Small intestine (tissue), 7 donors: ENCODE results near the gene LSM6. TPM values are rescaled to one million over a fixed set of nuclear protein-coding genes. Genes with fewer than 3 reads are reported as not detected.

Experiments used
- DNase-seq, 2 donors: peaks; one replicate each; pipeline versions ENCODE4 v3.0.0 to v3.0.0-alpha.2; 2013
- FAIRE-seq: peaks from 2 replicates; lab custom pipeline; 2012; peaks lifted over from hg19 to GRCh38; lab: Jason Lieb, UNC
- H3K27ac ChIP-seq, 3 donors: one replicate each; pipeline ENCODE4 v1.5.1; 2013; ENCODE audit warnings: low read length in 2 of 3, mild to moderate bottlenecking in 2 of 3, control low read depth in 1 of 3, inconsistent platforms in 1 of 3, low read depth in 1 of 3, moderate library complexity in 1 of 3
- H3K27me3 ChIP-seq, 3 donors: one replicate each; pipeline ENCODE4 v1.6.1; 2013; ENCODE audit warnings: low read length in 3 of 3, inconsistent platforms in 1 of 3; ENCODE audit not compliant: control insufficient read depth in 3 of 3, insufficient read depth in 3 of 3
- H3K36me3 ChIP-seq, 3 donors: one replicate each; pipeline ENCODE4 v1.6.1; 2013; ENCODE audit warnings: low read length in 3 of 3, inconsistent platforms in 1 of 3, low read depth in 1 of 3, mild to moderate bottlenecking in 1 of 3, moderate library complexity in 1 of 3; ENCODE audit not compliant: control insufficient read depth in 3 of 3, insufficient read depth in 2 of 3
- H3K4me1 ChIP-seq, 3 donors: one replicate each; pipeline ENCODE4 v1.6.1; 2013; ENCODE audit warnings: low read length in 2 of 3, inconsistent platforms in 1 of 3, low read depth in 1 of 3, mild to moderate bottlenecking in 1 of 3, moderate library complexity in 1 of 3; ENCODE audit not compliant: control insufficient read depth in 3 of 3, insufficient read depth in 2 of 3
- H3K4me3 ChIP-seq, 3 donors: one replicate each; pipeline ENCODE4 v1.5.1; 2013; ENCODE audit warnings: low read length in 3 of 3, control low read depth in 1 of 3, inconsistent platforms in 1 of 3, low read depth in 1 of 3, mild to moderate bottlenecking in 1 of 3, moderate library complexity in 1 of 3
- H3K9me3 ChIP-seq, 2 donors: one replicate each; pipeline ENCODE4 v1.6.1; 2013; ENCODE audit warnings: low read depth in 1 of 2, low read length in 1 of 2; ENCODE audit not compliant: control insufficient read depth in 2 of 2, insufficient read depth in 1 of 2
- WGBS, 3 donors: extraction: QIAGEN DNeasy Blood & Tissue Kit; methylation state at CpG; one replicate each; pipeline ENCODE4 v1.1.7; 2013; 5-methylcytosine and 5-hydroxymethylcytosine counted together
- polyA plus RNA-seq, 4 donors: library from polyadenylated mRNA; stranded (reverse) in 3 of 4; unstranded in 1 of 4; fragments of 200-250 nt in 3 of 4; fragments of 120-200 nt in 1 of 4; gene quantifications; one replicate each; pipeline versions ENCODE4 v1.2.1 to v1.2.3, GENCODE V29; 2013
- donor health status: healthy with polysubstance abuse.
- donor health status: control.
- donor health status: control.
- donor health status: Bipolar disorder and iron deficiency.
- donor health status: healthy.

The LSM6 gene
- polyA plus RNA-seq, 4 donors, result 36.5 to 88.4 (median 70.8) TPM

DNA sequence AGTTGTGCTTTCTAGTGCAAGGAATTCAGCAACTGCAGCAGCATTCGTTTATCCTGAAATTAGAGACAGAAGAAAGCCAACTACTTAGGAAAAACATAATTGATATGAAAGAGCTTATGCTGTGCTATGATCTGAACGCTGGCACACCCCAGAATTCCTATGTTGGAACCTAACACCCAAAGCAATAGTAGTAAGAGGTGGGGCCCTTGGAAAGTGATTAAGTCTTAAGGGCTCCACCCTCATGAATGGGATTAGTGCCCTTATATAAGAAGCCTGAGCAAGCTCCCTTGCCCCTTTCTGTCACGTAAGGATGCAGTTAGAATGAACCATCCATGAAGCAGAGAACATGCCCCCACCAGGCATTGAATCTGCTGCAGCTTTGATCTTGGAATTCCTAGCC is 5.4 kb upstream of the LSM6 start:
- FAIRE-seq (no peak), DNase-seq (no peak)
- no peaks in the 10 kb centered on the region for H3K9me3 ChIP-seq
- no peak overlapping the region for H3K27ac ChIP-seq
- no peaks in the 10 kb centered on the region for H3K36me3 ChIP-seq
- H3K4me3 ChIP-seq, result no peak overlapping the region
- H3K27me3 ChIP-seq, result no peaks in the 10 kb centered on the region
- WGBS, 3 donors, result 75 to 86% (median 82%) methylated on average over 3 of the region's 3 CpGs
- no peaks in the 10 kb centered on the region for H3K4me1 ChIP-seq

DNA sequence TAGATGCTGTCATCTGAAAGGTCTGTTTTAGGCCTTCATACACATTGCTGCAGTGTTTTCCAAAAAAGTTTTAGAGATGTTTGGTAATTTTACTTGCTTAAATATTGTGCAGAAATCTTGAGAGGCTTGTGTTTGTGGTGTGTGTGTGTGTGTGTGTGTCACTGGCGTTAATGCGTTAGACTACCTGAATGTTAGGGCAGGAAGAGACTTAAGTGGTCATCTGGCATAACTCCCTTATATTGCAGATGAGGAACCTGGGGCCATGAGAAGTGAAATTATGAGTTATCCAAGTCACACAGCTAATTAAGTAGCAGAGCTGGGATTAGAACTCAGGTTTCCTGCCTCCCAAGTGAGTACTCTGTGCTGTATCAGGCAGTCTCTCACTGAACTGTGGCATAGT is 1.4 kb downstream of the LSM6 start:
- Histone ChIP-seq H3K4me3 (peak overlapping the region in 1 of 3 donors; percentile 11), H3K36me3 (no peaks in the 10 kb centered on the region), H3K9me3 (no peaks in the 10 kb centered on the region), H3K4me1 (peaks cover 4 to 17% (median 16%) of the 10 kb centered on the region in 3 donors), H3K27ac (no peak overlapping the region), H3K27me3 (no peaks in the 10 kb centered on the region)
- FAIRE-seq, result no peak
- WGBS, 3 donors, result 33 to 81% (median 63%) methylated on average over 2 of the region's 2 CpGs
- no peak for DNase-seq

DNA sequence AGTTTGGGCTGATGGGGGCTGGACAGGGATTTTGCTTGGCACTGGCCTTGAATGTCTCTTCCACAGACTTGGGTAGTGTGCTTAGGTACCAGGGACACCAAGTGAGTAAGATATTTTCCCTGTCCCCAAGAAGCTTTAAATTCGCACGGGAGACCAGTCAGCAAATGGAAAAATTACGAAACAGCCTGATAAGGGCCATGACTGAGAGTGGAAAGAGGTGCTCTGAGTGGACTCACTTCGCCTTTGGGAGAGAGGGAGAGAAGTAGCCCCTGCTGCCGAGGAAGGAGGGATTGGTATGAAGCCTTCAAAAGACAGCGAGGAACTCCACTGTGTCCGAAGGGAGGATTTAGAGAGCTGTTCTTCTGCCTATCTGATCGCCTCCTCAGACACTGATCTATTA is 2.6 kb downstream of the LSM6 start:
- no peaks in the 10 kb centered on the region for H3K27me3 ChIP-seq
- peaks cover 0 to 1% (median 0%) of the 10 kb centered on the region in 3 donors for H3K36me3 ChIP-seq
- DNase-seq, result no peak
- H3K9me3 ChIP-seq, result no peaks in the 10 kb centered on the region
- WGBS, 3 donors, result 77 to 84% (median 83%) methylated on average over 8 of the region's 8 CpGs
- H3K27ac ChIP-seq, result no peak overlapping the region
- no peak overlapping the region for H3K4me3 ChIP-seq
- H3K4me1 ChIP-seq, result peaks cover 4 to 17% (median 16%) of the 10 kb centered on the region in 3 donors
- FAIRE-seq, result no peak

DNA sequence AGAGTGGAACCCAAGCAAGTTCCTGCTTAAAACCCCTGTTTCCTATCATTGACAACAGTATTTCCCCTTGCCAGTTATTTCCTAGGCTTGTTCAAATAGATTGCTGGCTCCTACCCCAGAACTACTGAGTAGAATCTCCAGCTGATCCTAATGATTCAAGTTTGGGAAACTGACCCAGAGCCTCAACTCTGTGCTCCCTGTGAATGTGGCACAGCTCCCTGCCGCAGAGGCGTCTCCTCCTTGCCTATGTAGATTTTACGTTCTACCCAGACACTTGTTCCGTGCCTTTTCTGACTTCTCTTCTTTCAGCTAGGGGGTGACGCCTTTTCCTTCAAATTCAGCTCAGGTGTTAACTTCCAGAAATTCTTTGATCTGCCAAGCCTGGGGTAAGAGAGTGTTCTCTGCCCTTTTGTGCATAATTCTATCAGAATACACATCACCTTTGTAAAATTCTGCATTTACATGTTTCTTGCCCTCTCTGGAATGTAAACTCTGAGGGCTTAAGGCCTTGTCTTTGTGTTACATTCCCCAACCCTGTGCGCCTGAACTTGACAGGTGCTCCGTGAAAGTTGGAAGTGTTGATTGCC is 4.4 kb downstream of the LSM6 start:
- Histone ChIP-seq H3K36me3 (peaks cover 4 to 8% (median 4%) of the 10 kb centered on the region in 3 donors), H3K4me3 (no peak overlapping the region), H3K27ac (no peak overlapping the region), H3K4me1 (peaks cover 4 to 17% (median 16%) of the 10 kb centered on the region in 3 donors), H3K9me3 (no peaks in the 10 kb centered on the region), H3K27me3 (no peaks in the 10 kb centered on the region)
- no peak for DNase-seq
- no peak for FAIRE-seq
- WGBS, 3 donors, result 50 to 67% (median 62%) methylated on average over 7 of the region's 7 CpGs

DNA sequence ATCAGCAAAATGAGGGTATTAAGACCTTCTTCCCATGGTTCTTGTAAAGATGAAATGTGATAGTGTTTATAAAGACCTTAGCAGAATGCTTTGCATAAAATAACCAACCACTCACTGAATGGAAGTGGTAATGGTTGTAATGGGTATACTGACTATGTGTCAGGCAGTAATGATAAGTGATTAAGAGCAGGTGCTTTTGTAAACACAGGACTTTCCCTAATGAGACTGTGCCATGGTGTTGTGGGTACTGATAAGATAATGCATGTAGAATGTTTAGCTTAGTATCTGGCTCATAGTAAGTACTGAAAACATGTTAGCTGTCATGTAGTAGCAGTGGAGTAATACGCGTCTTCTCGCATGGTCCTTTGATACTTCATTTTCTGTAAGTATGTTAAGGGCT is 6.9 kb downstream of the LSM6 start:
- peak in 1 of 2 donors; percentile 23 for DNase-seq
- WGBS, 3 donors, result 98 to 99% (median 99%) methylated on average over 3 of the region's 3 CpGs
- H3K36me3 ChIP-seq, result peaks cover 4 to 14% (median 4%) of the 10 kb centered on the region in 3 donors
- no peak overlapping the region for H3K27ac ChIP-seq
- FAIRE-seq, result no peak
- H3K4me3 ChIP-seq, result no peak overlapping the region
- no peaks in the 10 kb centered on the region for H3K9me3 ChIP-seq
- H3K27me3 ChIP-seq, result no peaks in the 10 kb centered on the region
- peaks cover 0 to 13% (median 10%) of the 10 kb centered on the region in 3 donors for H3K4me1 ChIP-seq

DNA sequence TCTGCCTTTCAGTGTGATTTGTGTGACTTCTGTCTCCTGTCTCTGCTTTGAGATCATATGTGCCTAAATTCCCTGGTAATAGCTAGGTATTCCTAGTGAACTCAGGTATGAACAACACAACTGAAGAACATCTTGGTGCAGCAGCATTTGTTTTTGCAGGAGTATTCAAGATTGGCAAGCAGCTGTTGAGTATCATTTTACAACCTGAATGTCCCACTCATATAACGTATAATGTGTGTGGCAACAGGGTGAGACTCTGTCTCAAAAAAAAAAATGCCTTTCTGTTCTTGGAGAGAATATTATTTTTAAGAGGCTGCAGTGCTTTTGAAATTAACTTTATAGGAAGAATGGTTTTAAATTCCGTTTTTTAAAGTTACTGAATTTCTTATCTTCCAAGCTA is 7.7 kb downstream of the LSM6 start:
- 87 to 90% (median 90%) methylated on average over 2 of the region's 2 CpGs for WGBS, 3 donors
- no peak overlapping the region for H3K27ac ChIP-seq
- H3K27me3 ChIP-seq, result no peaks in the 10 kb centered on the region
- no peak for FAIRE-seq
- H3K9me3 ChIP-seq, result no peaks in the 10 kb centered on the region
- H3K4me1 ChIP-seq, result peaks cover 0 to 6% (median 5%) of the 10 kb centered on the region in 3 donors
- no peak overlapping the region for H3K4me3 ChIP-seq
- no peak for DNase-seq
- peaks cover 5 to 14% (median 5%) of the 10 kb centered on the region in 3 donors for H3K36me3 ChIP-seq

DNA sequence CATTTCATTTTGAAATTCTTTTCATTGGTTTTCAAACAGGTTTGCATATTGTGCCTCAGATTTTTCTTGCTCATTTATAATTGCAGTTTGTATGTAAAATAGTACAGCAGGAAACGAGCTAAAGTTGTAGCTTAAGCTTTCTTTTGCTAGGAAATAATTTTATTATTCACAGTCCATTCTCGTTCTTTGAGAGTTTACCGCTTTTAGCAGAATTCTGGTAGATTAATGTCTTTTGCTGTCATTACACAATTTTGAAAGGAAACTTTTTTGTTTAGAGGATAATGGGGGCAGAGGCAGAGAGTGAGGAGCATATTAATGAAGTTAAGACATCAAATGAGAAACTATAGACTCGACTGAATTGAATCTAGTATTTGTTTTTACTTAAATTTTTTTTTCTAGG is 10.5 kb downstream of the LSM6 start:
- FAIRE-seq (no peak), DNase-seq (no peak)
- H3K27me3 ChIP-seq, result no peaks in the 10 kb centered on the region
- no peak overlapping the region for H3K27ac ChIP-seq
- peaks cover 11 to 18% (median 12%) of the 10 kb centered on the region in 3 donors for H3K36me3 ChIP-seq
- H3K4me1 ChIP-seq, result no peaks in the 10 kb centered on the region
- WGBS, 3 donors, result 88 to 95% (median 89%) methylated on average over 4 of the region's 4 CpGs
- no peak overlapping the region for H3K4me3 ChIP-seq
- H3K9me3 ChIP-seq, result no peaks in the 10 kb centered on the region

DNA sequence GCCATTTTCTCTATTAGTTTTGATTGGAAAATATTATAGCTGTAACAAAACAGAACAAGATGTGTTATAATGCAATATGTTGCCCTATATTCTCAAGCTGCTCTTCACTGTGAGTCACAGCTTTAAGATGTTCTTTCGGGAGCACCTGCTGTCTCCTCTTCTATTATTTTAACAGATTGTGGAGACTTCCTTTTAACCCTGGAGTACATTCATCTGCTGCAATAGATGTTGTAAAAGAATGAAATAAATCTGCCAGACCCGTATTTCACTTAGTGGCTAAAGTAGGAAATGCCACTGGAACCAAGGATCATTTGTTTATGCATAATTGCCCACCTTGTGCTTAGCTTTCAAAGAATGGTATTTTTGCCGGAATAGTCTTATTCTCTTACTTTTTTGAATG is 11.1 kb downstream of the LSM6 start:
- FAIRE-seq, result no peak

DNA sequence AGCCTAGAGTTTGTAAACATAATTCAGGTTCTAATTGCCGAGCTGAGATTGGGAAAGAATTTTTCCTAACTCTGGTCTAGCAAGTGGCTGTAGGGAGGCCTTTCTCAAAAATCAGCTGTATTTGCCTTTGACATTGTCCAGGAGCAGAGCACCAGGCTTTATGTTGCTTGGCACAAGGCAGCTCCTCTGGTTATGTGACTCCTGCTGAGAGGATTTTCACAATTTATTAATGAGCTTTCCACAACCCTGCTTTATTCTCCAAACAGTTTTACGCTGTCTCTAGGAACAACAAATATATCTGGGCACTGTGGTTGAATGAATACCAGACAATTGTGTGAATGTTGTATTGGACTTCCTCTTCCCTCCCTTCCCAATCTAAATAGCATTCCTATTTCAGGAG is 14.9 kb downstream of the LSM6 start:
- H3K4me1 ChIP-seq, result peaks cover 0 to 12% (median 3%) of the 10 kb centered on the region in 3 donors
- DNase-seq (no peak), FAIRE-seq (no peak)
- peaks cover 8 to 10% (median 10%) of the 10 kb centered on the region in 3 donors for H3K36me3 ChIP-seq
- no peak overlapping the region for H3K4me3 ChIP-seq
- no peaks in the 10 kb centered on the region for H3K27me3 ChIP-seq
- no peak overlapping the region for H3K27ac ChIP-seq
- 71 to 83% (median 81%) methylated on average over 2 of the region's 2 CpGs for WGBS, 3 donors
- H3K9me3 ChIP-seq, result peaks cover 0 to 2% of the 10 kb centered on the region in 2 donors

More for the DNA sequence above, 11.1 kb downstream of the LSM6 start:
- H3K36me3 ChIP-seq, result peaks cover 11 to 18% (median 12%) of the 10 kb centered on the region in 3 donors
- DNase-seq, result no peak
- no peaks in the 10 kb centered on the region for H3K9me3 ChIP-seq
- H3K27me3 ChIP-seq, result no peaks in the 10 kb centered on the region
- WGBS, 3 donors, result 80 to 87% (median 82%) methylated on average over 3 of the region's 3 CpGs
- H3K4me1 ChIP-seq, result peaks cover 0 to 4% (median 3%) of the 10 kb centered on the region in 3 donors
- H3K27ac ChIP-seq, result no peak overlapping the region
- no peak overlapping the region for H3K4me3 ChIP-seq
